GM12878 (cell line): Measurements from ENCODE around the gene KCNK13. TPM values are rescaled to one million over a fixed set of nuclear protein-coding genes. Genes with fewer than 3 reads are reported as not detected.

Source experiments
- ATAC-seq: fragments of 200-7000 bp; cut with Tn5 transposase; 3 replicates; pipeline ENCODE4 v1.9.1; 2020; ENCODE audit warnings: mild to moderate bottlenecking, moderate library complexity
- BruUV-seq: library from RNA; stranded (reverse); fragments of 400-500 nt; replicated peaks from 2 replicates; lab custom pipeline; 2021; lab: Mats Ljungman, UMichigan
- CTCF ChIA-PET: fragments of 300-600 bp; sonication (Branson Sonifier 250); formaldehyde crosslinking; extraction: SDS; loops from one replicate; lab custom pipeline; 2021; ENCODE audit warnings: inconsistent platforms; lab: Yijun Ruan, JAX
- POLR2A ChIA-PET: fragments of 350-600 bp; formaldehyde crosslinking; extraction: SDS; loops from one replicate; lab custom pipeline; 2021; ENCODE audit warnings: inconsistent platforms; lab: Charles Lee
- RAD21 ChIA-PET: fragments of 300-600 bp; sonication (Branson Sonifier 250); formaldehyde crosslinking; loops from one replicate; lab custom pipeline; 2023; ENCODE audit warnings: antibody characterized with exemption; ENCODE audit not compliant: unreplicated experiment; lab: Charles Lee
- SMC1A ChIA-PET: fragments of 300-600 bp; sonication (Branson Sonifier 250); formaldehyde crosslinking; loops from one replicate; lab custom pipeline; 2023; ENCODE audit not compliant: unreplicated experiment, uncharacterized antibody; lab: Charles Lee
- DNase-seq: peaks from one replicate; pipeline ENCODE4 v3.0.0-alpha.2; 2011; ENCODE audit warnings: low read depth, low spot score
- FAIRE-seq: peaks from 3 replicates; lab custom pipeline; 2011; peaks lifted over from hg19 to GRCh38; lab: Jason Lieb, UNC
- H2AFZ ChIP-seq: 2 replicates; pipeline ENCODE4 v1.6.0; 2011; ENCODE audit warnings: low read depth, low read length, control low read depth; ENCODE audit not compliant: control insufficient read depth
- H3K27ac ChIP-seq: 2 replicates; pipeline ENCODE4 v1.5.1; 2011; ENCODE audit warnings: control low read depth; ENCODE audit not compliant: control insufficient read depth, insufficient read depth
- H3K27me3 ChIP-seq, 2 experiments: replicated peaks in 1 of 2; 2 replicates each; pipeline versions ENCODE4 v1.6.0 to v1.6.1; 2011; ENCODE audit warnings: low read length in 1 of 2; ENCODE audit not compliant: control insufficient read depth in 2 of 2, insufficient read depth in 2 of 2
- H3K36me3 ChIP-seq, 2 experiments: 2 replicates each; pipeline ENCODE4 v1.5.1; 2011; ENCODE audit warnings: low read length in 1 of 2; ENCODE audit not compliant: control insufficient read depth in 2 of 2, insufficient read depth in 2 of 2
- H3K4me1 ChIP-seq: 2 replicates; pipeline ENCODE4 v1.6.1; 2011; ENCODE audit warnings: mild to moderate bottlenecking, low read length, moderate library complexity, mixed read lengths; ENCODE audit not compliant: control insufficient read depth, insufficient read depth
- H3K4me2 ChIP-seq: 2 replicates; pipeline ENCODE4 v1.6.0; 2011; ENCODE audit warnings: control low read depth; ENCODE audit not compliant: control insufficient read depth, insufficient read depth
- H3K4me3 ChIP-seq: fragments of 200-600 bp; sonication (generic); 2 replicates; pipeline ENCODE4 v1.5.1; 2016
- H3K79me2 ChIP-seq: 2 replicates; pipeline ENCODE4 v1.6.0; 2011; ENCODE audit warnings: low read length; ENCODE audit not compliant: control insufficient read depth, insufficient read depth
- H3K9ac ChIP-seq: 2 replicates; pipeline ENCODE4 v1.8.0; 2011; ENCODE audit warnings: low read length, control low read depth, mixed read lengths; ENCODE audit not compliant: control insufficient read depth, insufficient read depth
- H3K9me3 ChIP-seq: replicated peaks from 3 replicates; pipeline ENCODE4 v1.5.1; 2011; ENCODE audit warnings: mild to moderate bottlenecking, low read length; ENCODE audit not compliant: control insufficient read depth, insufficient read depth
- H4K20me1 ChIP-seq: 2 replicates; pipeline ENCODE4 v1.6.0; 2011; ENCODE audit not compliant: control insufficient read depth, insufficient read depth
- ATF3 ChIP-seq: IDR thresholded peaks from 2 replicates; pipeline ENCODE4 v1.6.1; 2011; ENCODE audit warnings: low read depth, mild to moderate bottlenecking, low read length, moderate library complexity, borderline replicate concordance; ENCODE audit errors: extremely low read depth
- BCL3 ChIP-seq: IDR thresholded peaks from 2 replicates; pipeline ENCODE4 v1.6.1; 2011; ENCODE audit warnings: borderline replicate concordance, low read depth, mild to moderate bottlenecking, moderate library complexity, low read length; ENCODE audit not compliant: insufficient read depth, poor library complexity, severe bottlenecking
- EZH2 ChIP-seq: IDR thresholded peaks from 2 replicates; pipeline ENCODE4 v1.6.1; 2012; ENCODE audit warnings: low read depth, mild to moderate bottlenecking, control low read depth, inconsistent platforms, low read length, borderline replicate concordance; ENCODE audit not compliant: control insufficient read depth
- IRF5 ChIP-seq: fragments of 450-650 bp; IDR thresholded peaks from 2 replicates; pipeline ENCODE4 v1.6.1; 2017; ENCODE audit warnings: borderline replicate concordance
- JUND ChIP-seq: IDR thresholded peaks from 2 replicates; pipeline ENCODE4 v1.6.1; 2012; ENCODE audit warnings: low read depth, mild to moderate bottlenecking, low read length, improper control_type of control experiment, moderate library complexity
- NR2C1 ChIP-seq: fragments of 450-650 bp; IDR thresholded peaks from 2 replicates; pipeline ENCODE4 v1.6.1; 2017; ENCODE audit warnings: antibody characterized with exemption, mild to moderate bottlenecking, moderate library complexity
- NR2F1 ChIP-seq: fragments of 450-650 bp; conservative IDR thresholded peaks from 2 replicates; pipeline ENCODE4 v1.6.1; 2017; ENCODE audit warnings: mild to moderate bottlenecking
- PAX8 ChIP-seq: fragments of 450-650 bp; IDR thresholded peaks from 2 replicates; pipeline ENCODE4 v1.6.1; 2017; ENCODE audit warnings: mild to moderate bottlenecking, moderate library complexity
- RCOR1 ChIP-seq: conservative IDR thresholded peaks from 2 replicates; pipeline ENCODE4 v1.6.1; 2012; ENCODE audit warnings: low read depth, low read length, improper control_type of control experiment
- RUNX3 ChIP-seq: IDR thresholded peaks from 2 replicates; pipeline ENCODE4 v1.6.1; 2012; ENCODE audit warnings: low read length, inconsistent platforms
- SIX5 ChIP-seq: IDR thresholded peaks from 2 replicates; pipeline ENCODE4 v1.6.1; 2011; ENCODE audit warnings: mild to moderate bottlenecking, low read depth, low read length, moderate library complexity; ENCODE audit not compliant: severe bottlenecking
- STAT3 ChIP-seq: IDR thresholded peaks from 2 replicates; pipeline ENCODE4 v1.6.1; 2011; ENCODE audit warnings: low read depth, low read length, improper control_type of control experiment
- WGBS: methylation state at CpG from one replicate; pipeline ENCODE4 v1.1.6; 2016; ENCODE audit warnings: low lambda C conversion rate; ENCODE audit not compliant: insufficient replicate concordance, insufficient coverage; ENCODE audit errors: missing lambda C conversion rate; 5-methylcytosine and 5-hydroxymethylcytosine counted together
- in situ Hi-C: fragments of 300-500 bp; cut with MboI; formaldehyde crosslinking; loops from 9 replicates; pipeline ENCODE4 v1.14.3; 2018; ENCODE audit warnings: mixed read lengths
- intact Hi-C: fragments of 100-400 bp; cut with micrococcal nuclease; formaldehyde crosslinking; loops from one replicate; pipeline ENCODE4 v1.14.2; 2022; ENCODE audit not compliant: unreplicated experiment
- polyA plus RNA-seq, 11 experiments: library from polyadenylated mRNA; depleted of rRNA in 4 of 11; unstranded in 6 of 11; stranded (reverse) in 5 of 11; fragments of >200 nt; fragmentation: Nextera tagmentation in 4 of 11; fragmentation: Illumina TruSeq in 1 of 11; extraction: Ambion mirVana in 4 of 11; extraction: Trizol in 1 of 11; gene quantifications; 1 replicate in 1 of 11; 2 replicates in 10 of 11; pipeline versions ENCODE4 v1.2.1 to v1.2.3, GENCODE V29; 2011 to 2016; ENCODE audit warnings: inconsistent platforms in 2 of 11, missing spikeins in 2 of 11, low read depth in 1 of 11
- total RNA-seq, 4 experiments: library from RNA; depleted of rRNA in 3 of 4; stranded (reverse); fragments of >200 nt in 3 of 4; fragmentation: Illumina TruSeq in 1 of 4; extraction: Trizol in 1 of 4; gene quantifications; 2 replicates each; pipeline versions ENCODE4 v1.2.1 to v1.2.3, GENCODE V29; 2013 to 2021

KCNK13 gene
- total and polyA plus RNA-seq, 10 of the 15 experiments (the other 5 are each of a cell fraction or from before 2014, with no cell fraction given), result not detected

- H4K20me1 ChIP-seq, result no peaks in the 10 kb centered on the region
- DNase-seq (no peak), FAIRE-seq (no peak), ATAC-seq (no peak)
- SMC1A ChIA-PET, result no interaction called here
- BruUV-seq, result no TSS peak
- H3K27me3 ChIP-seq, result no peaks in the 10 kb centered on the region
- TF ChIP-seq SIX5 (no peak), RCOR1 (no peak), NR2F1 (no peak), NR2C1 (no peak), BCL3 (no peak), RUNX3 (no peak), ATF3 (no peak), IRF5 (no peak), JUND (no peak), PAX8 (no peak), STAT3 (no peak), EZH2 (no peak)
- no peaks in the 10 kb centered on the region for H3K9me3 ChIP-seq
- RAD21 ChIA-PET, result no interaction called here
- 25% methylated on average over 4 of the region's 4 CpGs for WGBS
- H3K4me2 ChIP-seq, result no peak overlapping the region
- H3K9ac ChIP-seq, result no peak overlapping the region
- no peak overlapping the region for H3K4me3 ChIP-seq
- no peak overlapping the region for H2AFZ ChIP-seq
- H3K79me2 ChIP-seq, result no peaks in the 10 kb centered on the region
- H3K36me3 ChIP-seq, result no peaks in the 10 kb centered on the region
- in situ Hi-C loops (no loop called here), intact Hi-C loops (no loop called here)
- no peaks in the 10 kb centered on the region for H3K4me1 ChIP-seq
- no peak overlapping the region for H3K27ac ChIP-seq
- CTCF ChIA-PET, result no interaction called here
- POLR2A ChIA-PET, result no interaction called here
Measured at GRCh38 chr14:90159688-90160087, 97.9 kb downstream of the KCNK13 start.
